ENCODE results near the gene BRF1.

The BRF1 gene

DNA sequence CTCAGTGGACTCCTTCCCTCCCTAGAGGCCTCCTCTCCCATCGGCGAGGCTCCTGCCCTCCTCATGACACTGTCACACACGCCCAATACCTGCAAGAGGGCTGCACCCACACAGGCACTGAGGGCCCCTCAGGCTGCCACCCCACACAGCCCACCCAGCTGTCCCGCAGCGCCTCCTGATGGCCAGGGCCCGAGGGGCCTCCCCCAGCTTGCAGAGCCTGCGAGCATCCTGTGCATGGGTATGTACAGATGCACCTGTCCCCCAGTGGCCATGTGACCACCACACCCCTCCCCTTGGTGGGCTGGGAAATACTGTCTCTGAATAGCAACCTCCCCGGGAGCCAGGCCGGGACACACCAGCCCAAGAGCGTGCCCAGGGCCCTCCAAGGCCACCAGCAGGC is 100.7 kb downstream of the BRF1 start:
- TF ChIP-seq, protein P1, sequence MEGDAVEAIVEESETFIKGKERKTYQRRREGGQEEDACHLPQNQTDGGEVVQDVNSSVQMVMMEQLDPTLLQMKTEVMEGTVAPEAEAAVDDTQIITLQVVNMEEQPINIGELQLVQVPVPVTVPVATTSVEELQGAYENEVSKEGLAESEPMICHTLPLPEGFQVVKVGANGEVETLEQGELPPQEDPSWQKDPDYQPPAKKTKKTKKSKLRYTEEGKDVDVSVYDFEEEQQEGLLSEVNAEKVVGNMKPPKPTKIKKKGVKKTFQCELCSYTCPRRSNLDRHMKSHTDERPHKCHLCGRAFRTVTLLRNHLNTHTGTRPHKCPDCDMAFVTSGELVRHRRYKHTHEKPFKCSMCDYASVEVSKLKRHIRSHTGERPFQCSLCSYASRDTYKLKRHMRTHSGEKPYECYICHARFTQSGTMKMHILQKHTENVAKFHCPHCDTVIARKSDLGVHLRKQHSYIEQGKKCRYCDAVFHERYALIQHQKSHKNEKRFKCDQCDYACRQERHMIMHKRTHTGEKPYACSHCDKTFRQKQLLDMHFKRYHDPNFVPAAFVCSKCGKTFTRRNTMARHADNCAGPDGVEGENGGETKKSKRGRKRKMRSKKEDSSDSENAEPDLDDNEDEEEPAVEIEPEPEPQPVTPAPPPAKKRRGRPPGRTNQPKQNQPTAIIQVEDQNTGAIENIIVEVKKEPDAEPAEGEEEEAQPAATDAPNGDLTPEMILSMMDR (IDR thresholded peaks at IDR 0.05; ENCODE audit: extremely low read depth, missing control alignments) = no peak
- no peak for DNase-seq (ENCODE audit: low spot score)

DNA sequence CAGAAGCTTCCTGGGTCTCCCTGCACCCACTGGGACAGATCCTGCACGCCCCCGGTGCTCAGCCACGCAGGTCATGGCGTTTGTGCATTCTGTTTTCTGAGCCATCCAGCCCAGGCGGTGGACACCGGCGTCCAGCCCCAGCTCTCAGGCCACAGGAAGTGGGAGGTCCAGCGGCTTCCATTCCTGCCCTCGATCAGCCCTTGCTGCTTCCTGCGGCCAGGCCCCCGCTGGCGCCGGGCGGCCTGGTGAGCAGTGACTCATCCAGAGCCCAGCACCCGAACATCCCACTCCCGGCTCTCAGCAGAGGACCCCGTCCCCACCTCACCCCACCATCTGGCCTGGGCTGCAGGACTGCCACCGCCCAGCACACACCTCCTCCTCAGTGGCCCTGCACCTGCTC is 101.7 kb downstream of the BRF1 start:
- no peak for DNase-seq (ENCODE audit: low spot score)
- TF ChIP-seq, protein P1 (IDR thresholded peaks at IDR 0.05; ENCODE audit: extremely low read depth, missing control alignments) = no peak

DNA sequence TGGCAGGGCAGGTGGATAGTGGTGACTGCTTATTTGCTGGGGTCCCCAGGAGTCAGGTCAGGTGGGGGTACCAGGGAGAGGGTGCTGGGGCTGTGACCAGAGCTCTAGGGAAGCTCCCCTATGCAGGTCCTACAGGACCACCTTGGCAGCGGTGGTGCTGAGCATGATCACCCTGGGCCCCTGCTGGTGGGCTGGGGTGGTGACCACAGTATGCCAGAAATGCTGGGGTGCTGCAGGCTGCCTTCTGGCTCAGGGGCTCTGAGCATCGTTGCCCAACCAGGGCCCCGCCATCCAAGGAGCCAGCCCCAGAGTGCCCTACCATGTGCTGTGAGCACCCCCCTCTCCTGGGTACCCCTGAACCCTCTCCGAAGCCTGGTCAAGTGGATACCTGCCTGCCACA is 102.2 kb downstream of the BRF1 start:
- DNase-seq (ENCODE audit: low spot score) = no peak
- TF ChIP-seq, protein P1 (IDR thresholded peaks at IDR 0.05; ENCODE audit: extremely low read depth, missing control alignments) = no peak

DNA sequence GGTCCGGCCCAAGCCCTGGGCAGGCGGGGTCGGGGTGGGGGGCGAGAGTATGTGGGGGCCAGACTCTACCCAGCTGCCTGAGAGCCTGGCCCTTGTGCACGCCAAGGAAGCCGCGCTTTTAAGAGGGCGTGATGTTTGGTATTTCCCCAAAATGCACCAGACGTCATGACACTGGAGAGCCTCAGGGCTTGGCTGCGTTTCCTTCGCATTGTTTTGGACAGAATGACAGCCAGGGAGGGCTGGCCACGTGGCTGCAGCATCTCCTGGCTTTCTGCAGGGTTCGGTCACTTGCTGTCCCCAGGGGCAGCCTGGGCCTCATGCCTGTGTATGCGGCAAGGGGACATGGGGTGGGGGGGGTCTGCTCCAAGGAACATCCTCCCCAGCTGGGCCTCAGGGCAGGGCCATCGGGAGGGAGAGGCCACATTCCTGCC is 103.6 kb downstream of the BRF1 start:
- TF ChIP-seq, protein P1 (IDR thresholded peaks at IDR 0.05; ENCODE audit: extremely low read depth, missing control alignments) = no peak
- no peak for DNase-seq (ENCODE audit: low spot score)

DNA sequence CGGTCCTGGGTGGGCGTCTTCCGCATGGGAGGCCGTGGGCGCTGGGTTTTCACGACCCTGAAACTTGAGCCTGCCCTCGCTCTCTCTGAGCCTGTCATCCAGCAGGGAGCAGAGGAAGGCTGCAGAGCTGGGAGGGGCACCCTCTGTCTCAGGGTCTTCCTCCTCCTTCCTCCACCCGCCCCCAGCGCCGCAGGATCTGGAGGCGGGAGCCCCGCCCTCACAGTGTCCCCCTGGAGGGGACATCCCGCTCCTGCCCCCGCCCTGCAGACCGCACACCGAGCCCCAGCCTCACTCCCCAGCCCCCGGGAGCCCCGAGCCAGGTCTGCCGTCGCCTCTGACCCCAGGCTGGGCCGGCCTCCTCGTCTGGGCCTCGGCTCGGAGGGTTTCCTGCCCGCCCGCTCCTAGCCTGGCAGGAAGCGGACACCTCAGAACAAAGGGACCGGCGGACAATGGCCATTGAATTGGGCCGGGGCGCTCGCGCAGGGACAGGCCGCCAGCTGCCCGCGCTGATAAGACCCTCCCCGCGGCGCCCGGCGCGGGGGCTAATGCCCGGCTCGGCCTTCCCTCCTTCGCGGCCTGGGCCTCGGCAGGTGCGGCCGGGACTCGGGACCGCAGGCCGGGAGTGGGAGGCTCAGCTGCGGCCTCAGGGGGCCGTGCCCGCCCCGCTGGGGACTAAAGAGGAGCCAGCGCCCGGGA is 104.4 kb downstream of the BRF1 start:
- no peak for DNase-seq (ENCODE audit: low spot score)

DNA sequence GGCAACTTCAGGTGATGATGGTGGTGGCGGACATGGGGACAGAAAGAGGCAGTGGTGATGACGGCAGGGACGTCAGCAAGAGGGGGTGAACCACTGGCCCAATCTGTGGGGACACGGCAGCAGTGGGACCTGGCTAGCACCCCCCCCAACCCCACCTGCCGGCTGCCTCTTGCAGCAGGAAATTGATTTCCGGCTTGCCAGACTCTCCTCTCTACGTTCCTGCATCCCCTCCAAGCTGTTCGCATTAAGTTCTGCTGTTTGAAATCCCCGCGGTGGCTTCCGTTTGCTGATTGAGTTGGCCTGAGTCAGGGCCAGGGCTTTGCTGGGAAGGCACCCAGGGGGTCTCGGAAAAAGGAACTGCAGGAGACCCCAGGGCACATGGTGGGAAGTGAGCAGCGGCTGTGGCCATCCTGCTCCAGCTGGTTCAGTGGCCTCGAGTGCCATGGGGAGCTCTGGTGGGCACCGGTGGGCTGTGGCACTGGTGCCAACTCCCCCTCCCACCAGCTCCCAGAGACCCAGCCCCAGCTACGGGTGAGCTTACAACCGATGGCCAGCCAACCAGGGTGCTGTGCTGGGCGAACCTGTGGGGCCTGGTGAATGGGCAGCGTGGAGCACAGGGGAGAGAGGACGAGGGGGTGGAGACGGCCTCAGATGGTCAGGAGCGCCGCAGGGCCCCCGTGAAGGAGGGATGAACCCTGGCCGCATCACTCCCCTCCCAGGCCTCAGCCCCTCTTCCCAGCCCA is 105.1 kb downstream of the BRF1 start:
- TF ChIP-seq, protein P1 (IDR thresholded peaks at IDR 0.05; ENCODE audit: extremely low read depth, missing control alignments) = no peak
- DNase-seq (ENCODE audit: low spot score) = no peak

More for the DNA sequence above, 104.4 kb downstream of the BRF1 start:
- TF ChIP-seq, protein P1 (IDR thresholded peaks at IDR 0.05; ENCODE audit: extremely low read depth, missing control alignments) = no peak

DNA sequence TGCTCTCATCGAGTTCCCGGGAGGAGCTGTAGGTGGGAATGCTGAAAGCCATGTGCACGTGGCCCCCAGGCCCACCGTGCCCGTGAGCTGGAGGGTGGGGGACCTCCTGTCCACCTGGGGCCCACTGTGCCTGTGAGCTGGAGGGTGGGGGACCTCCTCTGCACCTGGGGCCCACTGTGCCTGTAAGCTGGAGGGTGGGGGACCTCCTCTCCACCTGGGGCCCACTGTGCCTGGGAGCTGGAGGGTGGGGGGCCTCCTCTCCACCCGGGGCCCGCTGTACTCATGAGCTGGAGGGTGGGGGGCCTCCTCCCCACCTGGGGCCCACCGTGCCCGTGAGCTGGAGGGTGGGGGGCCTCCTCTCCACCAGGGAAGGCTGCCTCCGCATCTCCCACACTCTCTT is 105.8 kb downstream of the BRF1 start:
- DNase-seq (ENCODE audit: low spot score) = no peak
- TF ChIP-seq, protein P1 (IDR thresholded peaks at IDR 0.05; ENCODE audit: extremely low read depth, missing control alignments) = no peak
